ENCODE data around the gene UBXN7.
"Not testable (repeated sequence)": the region's sequence is repeated elsewhere in the genome, so short reads cannot be mapped to it uniquely, and the experiment has no call there.

DNA sequence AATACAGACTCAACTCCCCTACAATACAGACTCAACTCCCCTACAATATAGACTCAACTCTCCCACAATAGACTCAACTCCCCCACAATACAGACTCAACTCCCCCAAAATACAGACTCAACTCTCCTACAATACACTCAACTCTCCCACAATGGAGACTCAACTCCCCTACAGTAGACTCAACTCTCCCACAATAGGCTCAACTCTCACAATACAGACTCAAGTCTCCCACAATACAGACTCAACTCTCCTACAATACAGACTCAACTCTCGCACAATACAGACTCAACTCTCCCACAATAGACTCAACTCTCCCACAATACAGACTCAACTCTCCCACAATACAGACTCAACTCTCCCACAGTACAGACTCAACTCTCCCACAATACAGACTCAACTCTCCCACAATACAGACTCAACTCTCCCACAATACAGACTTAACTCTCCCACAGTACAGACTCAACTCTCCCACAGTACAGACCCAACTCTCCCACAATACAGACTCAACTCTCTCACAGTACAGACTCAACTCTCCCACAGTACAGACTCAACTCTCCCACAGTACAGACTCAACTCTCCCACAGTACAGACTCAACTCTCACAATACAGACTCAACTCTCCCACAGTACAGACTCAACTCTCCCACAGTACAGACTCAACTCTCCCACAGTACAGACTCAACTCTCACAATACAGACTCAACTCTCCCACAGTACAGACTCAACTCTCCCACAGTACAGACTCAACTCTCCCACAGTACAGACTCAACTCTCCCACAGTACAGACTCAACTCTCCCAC, 30.7 kb upstream of the UBXN7 start:
- not testable (repeated sequence) for TF ChIP-seq EZH2 (IDR thresholded peaks at IDR 0.05; ENCODE audit: borderline replicate concordance, low read depth, low read length, severe bottlenecking); CTCF (IDR thresholded peaks at IDR 0.05; ENCODE audit: extremely low read depth in 1 of 2, insufficient read depth in 1 of 2, low read depth in 1 of 2, low read length in 2 of 2); MYC (IDR thresholded peaks at IDR 0.05; ENCODE audit: low read depth, low read length); MAX (IDR thresholded peaks at IDR 0.05; ENCODE audit: insufficient read depth, insufficient read length); POLR2A (IDR thresholded peaks at IDR 0.05; ENCODE audit: low read depth, low read length); POLR2AphosphoS5 (IDR thresholded peaks at IDR 0.05; ENCODE audit: insufficient read depth, low read depth, low read length); GATA2 (IDR thresholded peaks at IDR 0.05; ENCODE audit: insufficient read depth, insufficient read length, low read depth, low read length)

Data from endothelial cell of umbilical vein (primary cell).